HAP-1 (cell line): ENCODE data around the gene MS4A14.
A peak's percentile ranks its signal among the peaks of the same experiment; 100 is the strongest.
"Not testable (repeated sequence)": the region's sequence is repeated elsewhere in the genome, so short reads cannot be mapped to it uniquely, and the experiment has no call there.

Experiments
- DNase-seq, 2 experiments: peaks; one replicate each; pipeline ENCODE4 v3.0.0-alpha.2; 2016 to 2020; ENCODE audit warnings: low spot score in 2 of 2
- H3K27me3 ChIP-seq: fragments of 250-450 bp; sonication (Bioruptor Pico); 2 replicates; pipeline ENCODE4 v1.5.1; 2020; ENCODE audit warnings: low read depth, mild to moderate bottlenecking, moderate library complexity
- H3K36me3 ChIP-seq: fragments of 250-450 bp; sonication (Bioruptor Pico); replicated peaks from 2 replicates; pipeline ENCODE4 v1.5.1; 2020; ENCODE audit warnings: mild to moderate bottlenecking
- H3K4me1 ChIP-seq: fragments of 250-450 bp; sonication (Bioruptor Pico); 2 replicates; pipeline ENCODE4 v1.5.1; 2020; ENCODE audit warnings: mild to moderate bottlenecking
- H3K4me3 ChIP-seq: fragments of 250-450 bp; sonication (Bioruptor Pico); 2 replicates; pipeline ENCODE4 v1.5.1; 2020; ENCODE audit warnings: mild to moderate bottlenecking, moderate library complexity
- H3K9me3 ChIP-seq: fragments of 250-450 bp; sonication (Bioruptor Pico); 2 replicates; pipeline ENCODE4 v1.5.1; 2020; ENCODE audit warnings: mild to moderate bottlenecking, moderate library complexity
- in situ Hi-C: fragments of 300-500 bp; cut with MboI; formaldehyde crosslinking; loops from 3 replicates; pipeline ENCODE4 v1.14.3; 2020; ENCODE audit warnings: low sequenced_read_pairs, inconsistent platforms, mixed read lengths

Gene MS4A14, protein sequence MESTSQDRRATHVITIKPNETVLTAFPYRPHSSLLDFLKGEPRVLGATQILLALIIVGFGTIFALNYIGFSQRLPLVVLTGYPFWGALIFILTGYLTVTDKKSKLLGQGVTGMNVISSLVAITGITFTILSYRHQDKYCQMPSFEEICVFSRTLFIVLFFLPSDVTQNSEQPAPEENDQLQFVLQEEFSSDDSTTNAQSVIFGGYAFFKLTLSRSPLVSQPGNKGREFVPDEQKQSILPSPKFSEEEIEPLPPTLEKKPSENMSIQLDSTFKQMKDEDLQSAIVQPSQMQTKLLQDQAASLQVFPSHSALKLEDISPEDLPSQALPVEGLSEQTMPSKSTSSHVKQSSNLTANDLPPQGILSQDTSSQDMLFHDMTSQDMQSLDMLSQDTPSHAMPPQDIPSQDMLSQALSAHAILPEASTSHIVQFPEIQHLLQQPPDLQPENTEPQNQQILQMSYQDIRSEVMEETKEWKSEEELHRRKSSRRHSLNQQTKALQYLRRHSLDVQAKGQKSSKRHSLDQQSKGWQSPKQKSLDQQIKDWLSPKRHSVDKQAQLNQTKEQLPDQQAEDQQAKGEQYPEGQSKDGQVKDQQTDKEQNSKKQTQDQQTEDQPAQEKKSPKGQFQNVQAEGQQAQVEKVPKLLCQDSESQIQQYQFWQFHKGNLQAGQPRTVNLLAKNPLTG

DNA sequence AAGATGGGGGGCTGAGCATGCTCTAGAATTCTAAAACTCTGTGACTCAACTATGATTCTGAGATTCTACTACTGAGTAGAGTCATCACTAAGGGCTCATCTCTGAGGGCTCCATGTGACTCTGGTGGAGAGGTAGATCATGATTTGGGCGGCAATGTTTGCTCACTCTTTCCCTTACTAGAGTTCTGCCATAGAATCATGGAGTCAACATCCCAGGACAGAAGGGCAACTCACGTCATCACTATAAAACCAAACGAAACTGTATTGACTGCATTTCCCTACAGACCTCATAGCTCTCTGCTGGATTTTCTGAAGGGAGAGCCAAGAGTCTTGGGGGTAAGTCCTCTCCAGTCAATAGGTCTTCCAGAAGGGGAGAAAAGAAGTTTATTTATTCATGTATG is at the start of gene MS4A14:
MS4A14 (plus strand) TSS at position 78 of the 400 bp plus-strand sequence; CDS start at position 198, 120 bp downstream.
- H3K9me3 ChIP-seq, result no peaks in the 10 kb centered on the region
- in situ Hi-C loops, result no loop called here
- H3K4me3 ChIP-seq, result no peak within 1 kb of the TSS

DNA sequence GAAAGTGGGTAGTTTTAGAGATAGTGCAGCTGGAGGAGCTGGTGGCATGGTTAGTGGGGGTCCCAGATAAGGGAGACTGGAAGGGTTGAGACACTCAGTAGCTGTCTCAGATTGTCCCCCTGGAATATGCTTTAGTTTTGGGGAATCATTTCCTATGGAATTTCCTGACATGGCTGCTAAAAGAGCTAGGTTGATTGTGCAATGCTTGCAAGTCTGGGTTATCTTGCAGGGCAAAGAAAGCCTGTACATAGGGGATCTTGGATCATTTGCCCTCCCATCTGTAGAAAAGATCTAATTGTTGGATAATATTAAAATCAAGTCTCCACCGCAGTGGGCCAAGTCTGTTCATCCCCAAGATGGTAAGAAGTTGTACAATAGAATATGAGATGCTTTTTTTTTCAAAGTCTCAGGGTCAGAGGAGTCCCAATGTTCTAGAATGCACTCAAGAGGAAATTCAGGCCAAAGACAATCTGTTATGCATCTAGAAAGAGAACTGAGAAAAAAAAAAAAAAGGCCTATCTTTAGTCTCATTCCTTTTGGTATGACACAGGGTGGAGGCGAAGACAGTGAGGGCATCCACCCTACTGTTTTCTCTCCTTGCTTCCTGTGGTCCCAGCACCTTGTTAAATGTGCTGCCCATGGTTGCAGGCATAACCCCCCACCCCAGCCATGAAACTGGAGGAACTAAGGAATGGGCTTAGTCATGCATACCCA is 49.0 kb upstream of the MS4A14 start:
- H3K27me3 ChIP-seq, result no peaks in the 10 kb centered on the region
- peaks cover 9% of the 10 kb centered on the region for H3K4me1 ChIP-seq
- no peaks in the 10 kb centered on the region for H3K36me3 ChIP-seq
- H3K9me3 ChIP-seq, result 0 out of 2 replicates have a peak, but pooled peaks cover 2% of the 10 kb centered on the region
- DNase-seq, result no peak
- in situ Hi-C loops, result loop anchor here (10.0 kb wide), 1 partner anchor 82 kb away; no protein-coding TSS in a partner anchor
- H3K4me3 ChIP-seq, result no peak overlapping the region

More for the DNA sequence above, at the start of gene MS4A14:
- Histone ChIP-seq H3K36me3 (no peaks in the 10 kb centered on the region), H3K27me3 (no peaks in the 10 kb centered on the region), H3K4me1 (no peaks in the 10 kb centered on the region)
- DNase-seq, result no peak

DNA sequence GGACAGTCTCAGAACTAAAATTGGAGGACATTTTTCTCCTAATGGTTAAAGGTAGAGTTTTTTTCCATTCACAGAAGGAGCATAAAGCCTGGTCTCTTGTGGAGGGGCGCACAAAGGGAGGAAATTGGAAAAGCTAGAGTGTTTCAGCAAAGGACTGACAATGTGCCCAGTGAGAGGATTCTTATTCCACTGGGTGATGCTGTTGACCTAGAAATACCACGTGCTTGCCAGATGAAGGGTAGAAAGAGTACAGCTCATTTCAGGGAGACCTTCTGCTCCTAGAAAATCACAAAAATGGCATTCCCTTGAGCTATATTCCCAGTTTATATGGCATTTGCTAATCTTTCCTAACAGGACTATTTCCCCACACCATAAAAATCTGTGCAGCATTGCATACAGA is 48.1 kb upstream of the MS4A14 start:
- Histone ChIP-seq H3K9me3 (0 out of 2 replicates have a peak, but pooled peaks cover 2% of the 10 kb centered on the region), H3K4me1 (peaks cover 9% of the 10 kb centered on the region), H3K36me3 (no peaks in the 10 kb centered on the region), H3K4me3 (no peak overlapping the region), H3K27me3 (no peaks in the 10 kb centered on the region)
- DNase-seq, result no peak
- in situ Hi-C loops, result loop anchor here (10.0 kb wide), 1 partner anchor 83 kb away; no protein-coding TSS in a partner anchor

DNA sequence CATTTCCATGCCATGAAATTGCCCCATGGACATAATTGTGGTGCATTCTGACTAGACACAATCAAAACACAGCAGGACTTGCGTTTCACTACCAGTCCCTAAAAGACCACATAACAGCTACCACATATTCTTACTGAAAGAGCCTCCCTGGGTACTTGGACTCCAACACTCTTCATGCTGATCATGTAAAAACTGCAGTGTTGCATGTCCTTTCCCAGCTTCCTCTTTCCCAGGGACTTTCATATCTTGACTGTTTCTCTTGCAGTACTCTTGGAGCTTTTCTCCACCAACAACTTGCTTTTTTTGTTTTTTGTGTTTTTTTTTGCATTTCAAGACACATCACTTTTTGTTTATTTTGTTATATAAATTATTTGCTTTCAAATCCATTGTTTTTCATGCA is 46.3 kb upstream of the MS4A14 start:
- Histone ChIP-seq H3K4me3 (no peak overlapping the region), H3K4me1 (peaks cover 9% of the 10 kb centered on the region), H3K36me3 (no peaks in the 10 kb centered on the region), H3K9me3 (0 out of 2 replicates have a peak, but pooled peaks cover 2% of the 10 kb centered on the region), H3K27me3 (no peaks in the 10 kb centered on the region)
- DNase-seq, result no peak
- in situ Hi-C loops, result loop anchor here (10.0 kb wide), 1 partner anchor 85 kb away; no protein-coding TSS in a partner anchor

DNA sequence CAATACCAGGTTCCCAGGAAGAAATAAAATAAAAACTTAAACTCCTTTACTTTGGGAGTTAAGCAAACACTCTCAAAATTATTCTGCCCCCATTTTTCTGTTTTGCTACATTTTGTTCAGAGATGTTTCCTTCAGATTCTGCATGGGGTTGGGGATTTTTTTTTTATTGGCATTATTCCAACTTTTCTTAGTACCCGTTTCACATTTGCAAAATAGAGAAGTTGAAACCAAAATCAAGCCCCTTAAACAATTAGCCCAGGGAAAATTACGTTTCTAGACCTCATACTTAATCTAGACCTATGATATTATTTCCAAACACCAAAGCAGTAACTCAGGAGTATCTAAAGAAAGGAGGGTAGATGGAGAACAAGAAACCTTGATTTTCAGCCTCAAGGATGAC is 38.5 kb upstream of the MS4A14 start:
- no peaks in the 10 kb centered on the region for H3K4me1 ChIP-seq
- H3K36me3 ChIP-seq, result no peaks in the 10 kb centered on the region
- in situ Hi-C loops, result no loop called here
- no peak for DNase-seq
- H3K27me3 ChIP-seq, result no peaks in the 10 kb centered on the region
- no peak overlapping the region for H3K4me3 ChIP-seq
- H3K9me3 ChIP-seq, result peaks cover 9% of the 10 kb centered on the region; the same call in 1 of the 2 replicates

DNA sequence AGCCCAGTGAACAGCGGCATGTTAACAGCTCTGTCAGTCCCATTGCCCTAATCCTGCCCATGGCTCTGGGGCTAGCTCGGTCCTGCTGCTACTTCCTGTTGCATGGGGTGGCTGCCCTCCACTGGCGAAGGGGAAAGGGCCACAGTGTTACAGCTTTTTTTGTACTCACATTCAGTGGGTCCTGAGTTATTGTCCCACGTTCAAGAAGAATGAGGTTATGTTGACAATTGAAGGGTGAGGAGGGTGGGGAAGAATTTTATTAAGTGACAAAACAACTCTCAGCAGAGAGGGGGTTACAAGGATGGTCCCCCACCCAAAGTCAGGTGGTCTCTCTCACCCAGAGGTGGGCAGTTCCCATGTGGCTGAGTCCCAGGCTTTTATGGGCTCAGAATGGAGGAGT is 35.6 kb upstream of the MS4A14 start:
- Histone ChIP-seq H3K27me3 (no peaks in the 10 kb centered on the region), H3K4me1 (peaks cover 11% of the 10 kb centered on the region), H3K36me3 (no peaks in the 10 kb centered on the region), H3K9me3 (peaks cover 9% of the 10 kb centered on the region; the same call in 1 of the 2 replicates), H3K4me3 (no peak overlapping the region)
- in situ Hi-C loops, result loop anchor here (10.0 kb wide), 1 partner anchor 254 kb away; no protein-coding TSS in a partner anchor
- DNase-seq, result no peak

DNA sequence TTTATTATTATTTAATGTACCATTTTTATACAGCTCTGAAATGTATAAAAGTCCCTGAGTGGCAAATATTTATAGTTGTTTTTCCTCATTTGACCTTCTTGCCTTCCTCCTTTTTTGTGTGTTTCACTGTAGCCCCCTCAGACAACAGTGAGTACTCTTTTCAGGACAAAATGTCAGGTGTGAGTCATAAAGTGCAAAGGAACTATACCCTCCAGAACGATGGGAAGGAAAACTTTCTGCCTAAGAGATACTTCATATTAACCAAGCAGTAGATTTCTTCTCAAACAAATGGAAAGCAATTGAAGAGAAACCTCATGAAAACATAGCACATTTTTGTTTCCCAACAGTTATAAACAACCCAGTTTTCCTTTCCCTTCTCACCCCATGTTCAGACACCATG is 34.0 kb upstream of the MS4A14 start:
- H3K36me3 ChIP-seq, result no peaks in the 10 kb centered on the region
- no peak overlapping the region for H3K4me3 ChIP-seq
- H3K27me3 ChIP-seq, result no peaks in the 10 kb centered on the region
- peaks cover 9% of the 10 kb centered on the region; the same call in 1 of the 2 replicates for H3K9me3 ChIP-seq
- H3K4me1 ChIP-seq, result peaks cover 11% of the 10 kb centered on the region
- no peak for DNase-seq
- in situ Hi-C loops, result loop anchor here (10.0 kb wide), 1 partner anchor 253 kb away; no protein-coding TSS in a partner anchor

DNA sequence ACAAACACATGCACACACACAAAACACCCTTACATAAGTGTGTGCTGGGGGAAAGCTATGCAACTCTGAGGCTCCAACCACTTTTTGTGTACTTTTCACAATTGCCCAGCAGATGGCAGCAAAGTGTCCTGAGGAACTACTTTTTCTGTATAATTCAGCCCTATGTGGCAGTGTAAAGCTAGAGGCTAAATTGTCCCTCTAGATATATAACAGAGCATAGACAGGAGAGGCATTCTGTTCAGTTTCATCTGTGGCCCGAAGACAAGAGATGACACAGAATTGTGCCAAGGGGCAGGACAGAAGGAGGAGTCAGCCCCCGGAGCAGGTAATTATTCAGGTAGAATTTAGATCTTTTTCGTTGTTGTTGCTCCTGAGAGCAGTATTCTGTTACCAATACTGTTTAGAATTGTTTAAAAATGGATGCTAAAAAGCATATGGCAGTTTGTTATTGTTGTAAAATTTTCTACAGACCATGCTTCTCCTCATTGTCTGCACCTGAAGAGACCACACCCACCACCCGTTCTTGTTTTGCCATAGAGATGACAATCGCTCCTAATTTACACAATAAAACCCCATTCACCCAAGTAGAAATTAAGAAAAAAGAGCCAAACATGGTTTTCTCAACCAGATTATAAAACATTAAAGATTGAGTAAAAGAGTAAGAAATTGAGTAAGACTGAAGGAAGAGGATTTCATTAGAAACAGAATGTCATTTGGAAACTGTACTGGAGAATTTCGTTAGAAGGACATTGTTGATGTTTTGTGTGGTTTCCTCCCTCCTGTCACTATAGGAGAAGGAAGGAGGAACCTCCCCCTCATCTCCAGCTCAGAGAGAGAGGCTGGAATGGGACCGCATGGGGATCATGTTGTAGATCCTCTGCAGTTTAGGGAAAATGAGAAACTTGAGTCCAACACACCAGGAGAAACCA is 32.5 kb upstream of the MS4A14 start:
- Histone ChIP-seq H3K36me3 (no peaks in the 10 kb centered on the region), H3K4me1 (peaks cover 11% of the 10 kb centered on the region), H3K27me3 (no peaks in the 10 kb centered on the region), H3K9me3 (peaks cover 9% of the 10 kb centered on the region; the same call in 1 of the 2 replicates), H3K4me3 (no peak overlapping the region)
- peak; percentile 75 to 79 for DNase-seq
- in situ Hi-C loops, result loop anchor here (10.0 kb wide), 1 partner anchor 251 kb away; no protein-coding TSS in a partner anchor

DNA sequence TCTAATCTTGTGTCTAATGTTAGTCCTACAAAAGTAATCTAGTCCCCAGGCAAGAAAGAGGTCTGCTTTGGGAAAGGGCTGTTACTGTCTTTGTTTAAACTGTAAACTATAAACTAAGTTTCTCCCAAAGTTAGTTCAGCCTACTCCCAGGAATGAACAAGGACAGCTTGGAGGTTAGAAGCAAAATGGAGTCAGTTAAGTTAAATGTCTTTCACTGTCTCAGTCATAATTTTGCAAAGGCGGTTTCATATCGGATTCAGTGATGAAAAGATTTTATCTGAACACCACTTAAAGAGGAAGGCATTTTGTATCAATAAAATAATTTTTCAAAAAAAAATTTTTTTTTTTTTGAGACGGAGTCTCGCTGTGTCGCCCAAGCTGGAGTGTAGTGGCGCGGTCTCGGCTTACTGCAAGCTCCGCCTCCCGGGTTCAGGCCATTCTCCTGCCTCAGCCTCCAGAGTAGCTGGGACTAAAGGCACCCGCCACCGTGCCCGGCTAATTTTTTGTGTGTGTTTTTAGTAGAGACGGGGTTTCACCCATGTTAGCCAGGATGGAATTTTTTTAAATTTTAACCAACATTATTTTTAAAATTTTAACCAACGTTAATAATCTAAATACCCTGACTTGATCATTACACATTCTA is 29.9 kb upstream of the MS4A14 start:
- not testable (repeated sequence) for H3K27me3 ChIP-seq, DNase-seq, H3K36me3 ChIP-seq, H3K9me3 ChIP-seq, H3K4me3 ChIP-seq
- in situ Hi-C loops, result loop anchor here (10.0 kb wide), 1 partner anchor 248 kb away; no protein-coding TSS in a partner anchor
- peaks cover 11% of the 10 kb centered on the region for H3K4me1 ChIP-seq

DNA sequence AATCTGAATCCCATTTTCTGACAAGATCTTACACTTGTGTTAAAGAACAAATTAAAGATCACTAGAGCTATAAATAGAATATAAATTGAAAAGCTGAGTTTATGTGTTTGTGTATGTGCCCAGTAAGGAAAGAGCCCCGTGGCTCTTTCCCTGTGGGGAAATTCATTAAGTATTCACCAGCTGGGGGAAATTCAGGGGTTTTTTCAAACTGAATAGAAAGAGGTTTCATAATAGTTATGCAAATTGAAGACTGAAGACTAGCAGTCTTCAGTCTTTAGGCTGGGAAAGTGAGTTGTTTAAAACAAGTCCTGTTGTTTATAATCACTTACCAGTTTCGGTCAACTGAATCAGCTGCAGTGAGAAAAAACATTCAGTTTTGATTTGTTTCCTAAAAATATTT is 29.2 kb upstream of the MS4A14 start:
- in situ Hi-C loops, result loop anchor here (10.0 kb wide), 1 partner anchor 248 kb away; no protein-coding TSS in a partner anchor
- H3K36me3 ChIP-seq, result no peaks in the 10 kb centered on the region
- H3K9me3 ChIP-seq, result no peaks in the 10 kb centered on the region
- no peak overlapping the region for H3K4me3 ChIP-seq
- H3K4me1 ChIP-seq, result peaks cover 11% of the 10 kb centered on the region
- peak in 1 of 2 experiments; percentile 20 for DNase-seq
- H3K27me3 ChIP-seq, result no peaks in the 10 kb centered on the region

DNA sequence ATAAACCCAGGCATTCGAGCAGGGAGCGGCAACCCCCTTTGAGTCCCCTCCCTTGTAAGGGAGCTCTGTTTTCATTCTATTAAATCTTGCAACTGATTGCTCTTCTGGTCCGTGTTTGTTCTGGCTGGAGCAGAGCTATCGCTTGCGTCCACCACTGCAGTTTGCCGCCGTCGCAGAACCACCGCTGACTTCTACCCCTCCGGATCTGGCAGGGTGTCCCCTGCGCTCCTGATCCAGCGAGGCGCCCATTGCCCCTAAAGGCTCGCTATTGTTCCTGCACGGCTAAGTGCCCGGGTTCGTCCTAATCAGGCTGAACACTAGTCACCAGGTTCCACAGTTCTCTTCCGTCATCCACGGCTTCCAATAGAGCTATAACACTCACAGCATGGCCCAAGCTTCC is 28.4 kb upstream of the MS4A14 start:
- H3K4me3 ChIP-seq, result no peak overlapping the region
- H3K9me3 ChIP-seq, result no peaks in the 10 kb centered on the region
- H3K4me1 ChIP-seq, result peaks cover 11% of the 10 kb centered on the region
- H3K27me3 ChIP-seq, result no peaks in the 10 kb centered on the region
- no peak for DNase-seq
- in situ Hi-C loops, result loop anchor here (10.0 kb wide), 1 partner anchor 247 kb away; no protein-coding TSS in a partner anchor
- H3K36me3 ChIP-seq, result no peaks in the 10 kb centered on the region

DNA sequence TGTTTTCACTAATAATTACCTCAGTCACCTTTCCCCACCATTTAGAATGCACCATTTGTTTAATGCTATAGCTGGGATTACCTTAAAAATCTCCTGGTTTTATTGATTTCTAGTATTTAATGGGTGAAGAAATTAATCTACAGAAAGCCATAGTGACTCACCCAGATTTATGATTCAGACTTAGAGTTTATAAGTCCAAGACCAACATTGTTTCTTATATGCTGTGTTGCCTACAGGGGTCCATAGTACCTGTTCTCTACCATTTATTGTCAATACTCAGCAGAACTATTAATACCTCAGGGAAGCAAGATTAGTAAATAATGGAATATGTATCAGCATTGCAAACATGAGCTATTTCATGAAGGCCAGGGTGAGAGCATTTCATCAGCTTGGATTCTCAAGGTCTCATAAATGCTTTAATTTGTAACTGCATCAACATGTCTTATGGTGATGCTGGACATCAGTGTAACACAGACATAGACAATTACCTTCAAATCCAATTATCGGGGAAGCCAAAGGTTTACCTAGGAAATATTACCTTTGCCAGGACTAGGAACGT is 25.9 kb upstream of the MS4A14 start:
- Histone ChIP-seq H3K27me3 (no peaks in the 10 kb centered on the region), H3K4me3 (no peak overlapping the region), H3K9me3 (no peaks in the 10 kb centered on the region), H3K36me3 (no peaks in the 10 kb centered on the region), H3K4me1 (no peaks in the 10 kb centered on the region; the same call in 1 of the 2 replicates)
- DNase-seq, result no peak
- in situ Hi-C loops, result no loop called here
